H1 (cell line): ENCODE measurements around the gene ZSCAN18. TPM values are rescaled to one million over a fixed set of nuclear protein-coding genes. Genes with fewer than 3 reads are reported as not detected.

Experiments used
- CTCF ChIA-PET: fragments of 300-600 bp; sonication (Branson Sonifier 250); formaldehyde crosslinking; loops from one replicate; lab custom pipeline; 2021; ENCODE audit not compliant: partially characterized antibody; lab: Charles Lee
- POLR2A ChIA-PET: fragments of 300-600 bp; sonication (Branson Sonifier 250); formaldehyde crosslinking; loops from one replicate; lab custom pipeline; 2021; ENCODE audit warnings: inconsistent platforms; ENCODE audit not compliant: partially characterized antibody; lab: Charles Lee
- DNase-seq, 2 experiments: peaks; one replicate each; pipeline versions ENCODE4 v3.0.0 to v3.0.0-alpha.2; 2010 to 2022; ENCODE audit warnings: low spot score in 2 of 2, low read depth in 1 of 2, mixed read lengths in 1 of 2
- FAIRE-seq: peaks from 2 replicates; lab custom pipeline; 2011; peaks lifted over from hg19 to GRCh38; lab: Jason Lieb, UNC
- H2AFZ ChIP-seq: 2 replicates; pipeline ENCODE4 v1.8.1; 2012; ENCODE audit warnings: low read length, inconsistent platforms
- H2AK5ac ChIP-seq: 2 replicates; pipeline ENCODE4 v1.6.1; 2013; ENCODE audit warnings: low read depth, low read length
- H2BK120ac ChIP-seq: replicated peaks from 2 replicates; pipeline ENCODE3; 2013; ENCODE audit warnings: low read depth, low read length, inconsistent platforms
- H2BK12ac ChIP-seq: 2 replicates; pipeline ENCODE4 v1.6.1; 2013; ENCODE audit warnings: low read depth, low read length
- H2BK15ac ChIP-seq: 2 replicates; pipeline ENCODE4 v1.6.1; 2013; ENCODE audit warnings: low read length
- H2BK20ac ChIP-seq: 2 replicates; pipeline ENCODE4 v1.6.1; 2013; ENCODE audit warnings: low read length
- H2BK5ac ChIP-seq: 2 replicates; pipeline ENCODE4 v1.6.1; 2013; ENCODE audit warnings: low read depth, low read length
- H3K14ac ChIP-seq: 2 replicates; pipeline ENCODE4 v1.6.1; 2013; ENCODE audit warnings: inconsistent platforms; ENCODE audit not compliant: insufficient read length
- H3K18ac ChIP-seq: 2 replicates; pipeline ENCODE4 v1.6.1; 2013; ENCODE audit warnings: low read length; ENCODE audit errors: extremely low read depth
- H3K23ac ChIP-seq: 2 replicates; pipeline ENCODE4 v1.6.1; 2013; ENCODE audit warnings: inconsistent platforms; ENCODE audit not compliant: insufficient read length
- H3K23me2 ChIP-seq: 2 replicates; pipeline ENCODE4 v1.6.1; 2013; ENCODE audit warnings: low read depth, low read length
- H3K27ac ChIP-seq: 2 replicates; pipeline ENCODE4 v1.6.1; 2011; ENCODE audit warnings: low read depth, low read length, inconsistent platforms
- H3K27me3 ChIP-seq, 4 experiments: replicated peaks in 1 of 4; 1 replicate in 1 of 4; 2 replicates in 3 of 4; pipeline versions ENCODE4 v1.6.1 to v1.8.1; 2011 to 2013; ENCODE audit warnings: low read length in 3 of 4, mild to moderate bottlenecking in 3 of 4, inconsistent platforms in 2 of 4, mixed read lengths in 2 of 4, moderate library complexity in 1 of 4; ENCODE audit not compliant: control insufficient read depth in 3 of 4, insufficient read depth in 3 of 4; ENCODE audit errors: extremely low read depth in 1 of 4
- H3K36me3 ChIP-seq, 4 experiments: 2 replicates each; pipeline versions ENCODE4 v1.6.1 to v1.8.1; 2011 to 2013; ENCODE audit warnings: mild to moderate bottlenecking in 4 of 4, low read length in 3 of 4, moderate library complexity in 2 of 4, control low read depth in 1 of 4, inconsistent platforms in 1 of 4; ENCODE audit not compliant: insufficient read depth in 4 of 4, control insufficient read depth in 2 of 4
- H3K4ac ChIP-seq: replicated peaks from 2 replicates; pipeline ENCODE3; 2013; ENCODE audit warnings: low read length, low read depth, mixed read lengths, inconsistent platforms; ENCODE audit not compliant: insufficient read length
- H3K4me1 ChIP-seq, 4 experiments: replicated peaks in 1 of 4; 1 replicate in 1 of 4; 2 replicates in 3 of 4; pipeline versions ENCODE4 v1.6.1 to v1.8.1; 2011 to 2013; ENCODE audit warnings: low read length in 3 of 4, inconsistent platforms in 2 of 4, mixed read lengths in 1 of 4; ENCODE audit not compliant: insufficient read depth in 4 of 4, control insufficient read depth in 3 of 4
- H3K4me2 ChIP-seq, 2 experiments: 2 replicates each; pipeline versions ENCODE4 v1.6.1 to v1.8.1; 2011 to 2013; ENCODE audit warnings: low read depth in 2 of 2, low read length in 2 of 2, control low read depth in 1 of 2, inconsistent platforms in 1 of 2, mild to moderate bottlenecking in 1 of 2; ENCODE audit not compliant: insufficient read depth in 1 of 2
- H3K4me3 ChIP-seq, 4 experiments: fragments of 200-600, 300-600 bp in 1 of 4; sonication (generic), shearing (Covaris generic), sonication (Bioruptor Twin) in 1 of 4; 2 replicates each; pipeline versions ENCODE4 v1.5.1 to v1.8.1; 2011 to 2016; ENCODE audit warnings: low read length in 4 of 4, low read depth in 3 of 4, control low read depth in 2 of 4, inconsistent platforms in 2 of 4, mild to moderate bottlenecking in 2 of 4, mixed read lengths in 1 of 4, moderate library complexity in 1 of 4; ENCODE audit not compliant: insufficient read depth in 2 of 4; ENCODE audit errors: extremely low read depth in 1 of 4
- H3K56ac ChIP-seq: replicated peaks from 2 replicates; pipeline ENCODE3; 2013; ENCODE audit warnings: low read depth, mild to moderate bottlenecking, mixed read lengths, low read length, inconsistent platforms; ENCODE audit not compliant: insufficient read length
- H3K79me1 ChIP-seq: 2 replicates; pipeline ENCODE4 v1.6.1; 2013; ENCODE audit warnings: low read depth, low read length, control low read depth
- H3K79me2 ChIP-seq, 2 experiments: 2 replicates each; pipeline versions ENCODE4 v1.6.1 to v1.8.1; 2012 to 2013; ENCODE audit warnings: low read length in 2 of 2, mild to moderate bottlenecking in 2 of 2, inconsistent platforms in 1 of 2; ENCODE audit not compliant: insufficient read depth in 2 of 2, control insufficient read depth in 1 of 2
- H3K9ac ChIP-seq, 4 experiments: replicated peaks in 1 of 4; 1 replicate in 1 of 4; 2 replicates in 3 of 4; pipeline versions ENCODE4 v1.6.1 to v1.8.1; 2011 to 2013; ENCODE audit warnings: low read depth in 3 of 4, low read length in 3 of 4, control low read depth in 2 of 4, mild to moderate bottlenecking in 2 of 4, moderate library complexity in 2 of 4, inconsistent platforms in 1 of 4; ENCODE audit errors: extremely low read depth in 1 of 4
- H3K9me3 ChIP-seq, 2 experiments: 2 replicates each; pipeline versions ENCODE4 v1.6.1 to v1.8.1; 2012 to 2013; ENCODE audit warnings: mild to moderate bottlenecking in 2 of 2, moderate library complexity in 2 of 2, control low read depth in 1 of 2, inconsistent platforms in 1 of 2, low read depth in 1 of 2, low read length in 1 of 2, mixed read lengths in 1 of 2; ENCODE audit not compliant: insufficient read depth in 2 of 2
- H4K20me1 ChIP-seq, 2 experiments: replicated peaks in 1 of 2; 2 replicates each; pipeline versions ENCODE3 to v1.8.1; 2011 to 2013; ENCODE audit warnings: inconsistent platforms in 2 of 2, low read length in 2 of 2, mild to moderate bottlenecking in 1 of 2; ENCODE audit not compliant: insufficient read depth in 2 of 2, control insufficient read depth in 1 of 2
- H4K5ac ChIP-seq: 2 replicates; pipeline ENCODE4 v1.6.1; 2013; ENCODE audit warnings: low read length, low read depth, mixed read lengths, inconsistent platforms; ENCODE audit not compliant: insufficient read length
- H4K8ac ChIP-seq: 2 replicates; pipeline ENCODE4 v1.8.0; 2013; ENCODE audit warnings: mild to moderate bottlenecking, moderate library complexity, low read length, inconsistent platforms; ENCODE audit not compliant: insufficient read depth; ENCODE audit errors: extremely low read depth
- H4K91ac ChIP-seq: replicated peaks from 2 replicates; pipeline ENCODE3; 2013; ENCODE audit warnings: low read length, mixed read lengths, inconsistent platforms; ENCODE audit not compliant: insufficient read length
- GTF2F1 ChIP-seq: IDR thresholded peaks from 2 replicates; pipeline ENCODE4 v1.6.1; 2012; ENCODE audit warnings: low read depth, low read length, improper control_type of control experiment, borderline replicate concordance
- POU5F1 ChIP-seq: IDR thresholded peaks from 2 replicates; pipeline ENCODE4 v1.6.1; 2011; ENCODE audit warnings: low read depth, mild to moderate bottlenecking, low read length, moderate library complexity
- TCF12 ChIP-seq: IDR thresholded peaks from 2 replicates; pipeline ENCODE4 v1.6.1; 2011; ENCODE audit warnings: low read depth, mild to moderate bottlenecking, low read length
- ZNF274 ChIP-seq: IDR thresholded peaks from 2 replicates; pipeline ENCODE4 v1.7.0; 2012; ENCODE audit warnings: low read length, borderline replicate concordance; ENCODE audit errors: extremely low read depth
- WGBS, 2 experiments: shearing (Covaris generic) in 1 of 2; methylation state at CpG; one replicate each; pipeline versions ENCODE4 v1.1.6 to v1.1.7; 2013 to 2015; ENCODE audit warnings: low lambda C conversion rate in 2 of 2, mixed read lengths in 2 of 2, inconsistent platforms in 1 of 2, low coverage in 1 of 2, missing lambda C conversion rate in 1 of 2; ENCODE audit not compliant: insufficient replicate concordance in 2 of 2, insufficient coverage in 1 of 2, insufficient read length in 1 of 2; ENCODE audit errors: extremely low coverage in 1 of 2, missing lambda C conversion rate in 1 of 2; 5-methylcytosine and 5-hydroxymethylcytosine counted together
- polyA plus RNA-seq, 7 experiments: library from polyadenylated mRNA; depleted of rRNA in 3 of 7; stranded (reverse) in 5 of 7; unstranded in 2 of 7; fragments of >200 nt in 5 of 7; fragments of 200-250 nt in 2 of 7; gene quantifications; 1 replicate in 5 of 7; 2 replicates in 1 of 7; 4 replicates in 1 of 7; pipeline versions ENCODE4 v1.2.1 to v1.2.3, GENCODE V29; 2011 to 2013; ENCODE audit warnings: missing spikeins in 2 of 7, mixed read lengths in 2 of 7
- total RNA-seq: library from RNA; stranded (reverse); fragmentation: NEBNext Ultra II Directional; extraction: Animal tissue kit (Norgen Biotek cat#: 25700); gene quantifications from 2 replicates; pipeline ENCODE4 v1.2.1, GENCODE V29; 2021

ZSCAN18 gene
- total and polyA plus RNA-seq, 2 of the 8 experiments (the other 6 are each of a cell fraction or from before 2014, with no cell fraction given) = 37.0 to 41.4 TPM

- Histone ChIP-seq H3K9ac (no peak overlapping the region), H3K18ac (no peak overlapping the region), H4K20me1 (no peaks in the 10 kb centered on the region), H3K79me1 (no peaks in the 10 kb centered on the region; the same call in 1 of the 2 replicates), H3K4me3 (no peak overlapping the region), H2BK5ac (no peak overlapping the region), H2AFZ (no peak overlapping the region), H3K27ac (no peak overlapping the region), H3K56ac (no peak overlapping the region), H2BK20ac (no peak overlapping the region), H2BK15ac (no peak overlapping the region), H4K5ac (no peak overlapping the region), H4K91ac (no peak overlapping the region), H3K36me3 (peaks cover 0 to 65% (median 30%) of the 10 kb centered on the region in 4 experiments; a peak in 6 of 8 replicates), H3K14ac (no peak overlapping the region), H3K4ac (no peak overlapping the region), H3K23ac (no peak overlapping the region), H2AK5ac (no peak overlapping the region), H4K8ac (no peak overlapping the region), H2BK12ac (no peak overlapping the region), H3K23me2 (no peaks in the 10 kb centered on the region), H3K79me2 (no peaks in the 10 kb centered on the region), H3K27me3 (no peaks in the 10 kb centered on the region), H2BK120ac (no peak overlapping the region), H3K4me1 (no peaks in the 10 kb centered on the region), H3K4me2 (no peak overlapping the region), H3K9me3 (peaks cover 70 to 76% of the 10 kb centered on the region in 2 experiments)
- no peak for TF ChIP-seq TCF12
- no peak for TF ChIP-seq GTF2F1
- peak; percentile 67 for TF ChIP-seq ZNF274
- TF ChIP-seq POU5F1 = no peak
- 91% methylated on average over 14 of the region's 15 CpGs; no CpG with 5 or more reads in 1 of the 2 experiments for WGBS, 2 experiments
- ChIA-PET CTCF (interaction anchor here (0.8 to 1.0 kb wide), 5 partner anchors 8 to 24 kb away, joined by 3 read pairs; partner anchors contain the start of gene ZNF135), POLR2A (interaction anchor here (0.9 to 3.5 kb wide), 5 partner anchors 9 to 64 kb away, joined by 3 to 18 read pairs (median 4); partner anchors contain the start of genes ZNF135 and ZNF606)
- DNase-seq (no peak), FAIRE-seq (no peak)
Measured at GRCh38 chr19:58067240-58067912, 30.7 kb downstream of the ZSCAN18 start.
